Mesodermal cell (in vitro differentiated cells): ENCODE data around the gene FTCD.

Experiments used
- H3K27ac ChIP-seq: 2 replicates; pipeline ENCODE4 v1.7.0; 2013; ENCODE audit warnings: mild to moderate bottlenecking, low read depth, low read length, moderate library complexity; ENCODE audit not compliant: severe bottlenecking
- H3K36me3 ChIP-seq: 2 replicates; pipeline ENCODE4 v1.7.1; 2013; ENCODE audit warnings: mild to moderate bottlenecking, low read length, moderate library complexity; ENCODE audit not compliant: control insufficient read depth, insufficient read depth
- H3K4me1 ChIP-seq: one replicate; pipeline ENCODE4 v1.7.1; 2013; ENCODE audit warnings: mild to moderate bottlenecking, low read length; ENCODE audit not compliant: insufficient read depth, control insufficient read depth, poor library complexity, severe bottlenecking
- H3K4me3 ChIP-seq: 2 replicates; pipeline ENCODE4 v1.7.0; 2013; ENCODE audit warnings: low read length, control low read depth, mild to moderate bottlenecking; ENCODE audit not compliant: insufficient read depth, poor library complexity, severe bottlenecking; ENCODE audit errors: extremely low read depth
- H3K9me3 ChIP-seq: 2 replicates; pipeline ENCODE4 v1.7.1; 2013; ENCODE audit warnings: mild to moderate bottlenecking, low read length, moderate library complexity; ENCODE audit not compliant: control insufficient read depth
- WGBS, 2 experiments: methylation state at CpG; one replicate each; pipeline ENCODE4 v1.1.5; 2013; ENCODE audit warnings: missing lambda C conversion rate in 2 of 2; ENCODE audit not compliant: insufficient coverage in 2 of 2; 5-methylcytosine and 5-hydroxymethylcytosine counted together

The FTCD gene

DNA sequence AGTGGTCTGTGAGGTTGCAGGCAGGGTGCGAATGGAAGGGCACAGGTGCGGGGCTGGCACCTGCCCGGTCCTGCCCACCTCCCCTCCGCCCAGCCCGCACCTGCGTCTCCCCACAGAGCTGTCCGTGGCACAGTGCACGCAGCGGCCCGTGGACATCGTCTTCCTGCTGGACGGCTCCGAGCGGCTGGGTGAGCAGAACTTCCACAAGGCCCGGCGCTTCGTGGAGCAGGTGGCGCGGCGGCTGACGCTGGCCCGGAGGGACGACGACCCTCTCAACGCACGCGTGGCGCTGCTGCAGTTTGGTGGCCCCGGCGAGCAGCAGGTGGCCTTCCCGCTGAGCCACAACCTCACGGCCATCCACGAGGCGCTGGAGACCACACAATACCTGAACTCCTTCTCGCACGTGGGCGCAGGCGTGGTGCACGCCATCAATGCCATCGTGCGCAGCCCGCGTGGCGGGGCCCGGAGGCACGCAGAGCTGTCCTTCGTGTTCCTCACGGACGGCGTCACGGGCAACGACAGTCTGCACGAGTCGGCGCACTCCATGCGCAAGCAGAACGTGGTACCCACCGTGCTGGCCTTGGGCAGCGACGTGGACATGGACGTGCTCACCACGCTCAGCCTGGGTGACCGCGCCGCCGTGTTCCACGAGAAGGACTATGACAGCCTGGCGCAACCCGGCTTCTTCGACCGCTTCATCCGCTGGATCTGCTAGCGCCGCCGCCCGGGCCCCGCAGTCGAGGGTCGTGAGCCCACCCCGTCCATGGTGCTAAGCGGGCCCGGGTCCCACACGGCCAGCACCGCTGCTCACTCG, 23.3 kb downstream of the FTCD start:
- peaks cover 24% of the 10 kb centered on the region for H3K36me3 ChIP-seq
- H3K9me3 ChIP-seq: no peaks in the 10 kb centered on the region
- 97% methylated on average over 73 to 78 of the region's 85 CpGs for WGBS, 2 experiments
- no peak overlapping the region for H3K4me3 ChIP-seq
- H3K4me1 ChIP-seq: no peaks in the 10 kb centered on the region
- H3K27ac ChIP-seq: no peak overlapping the region

DNA sequence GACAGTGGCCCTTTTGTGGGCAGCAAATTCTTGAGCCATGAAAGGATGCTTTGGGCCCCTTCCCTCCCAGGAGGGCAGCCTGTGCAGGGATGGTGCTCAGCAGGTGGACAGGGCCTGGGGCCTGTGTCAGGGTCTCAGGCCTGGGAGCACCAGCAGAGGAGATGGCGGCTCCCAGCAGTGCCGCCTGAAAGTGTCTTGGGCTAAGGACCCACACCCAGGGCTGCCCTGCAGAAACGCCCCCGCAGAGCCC, 23.9 kb downstream of the FTCD start:
- H3K27ac ChIP-seq: no peak overlapping the region
- 96 to 100% methylated on average over 4 of the region's 4 CpGs for WGBS, 2 experiments

DNA sequence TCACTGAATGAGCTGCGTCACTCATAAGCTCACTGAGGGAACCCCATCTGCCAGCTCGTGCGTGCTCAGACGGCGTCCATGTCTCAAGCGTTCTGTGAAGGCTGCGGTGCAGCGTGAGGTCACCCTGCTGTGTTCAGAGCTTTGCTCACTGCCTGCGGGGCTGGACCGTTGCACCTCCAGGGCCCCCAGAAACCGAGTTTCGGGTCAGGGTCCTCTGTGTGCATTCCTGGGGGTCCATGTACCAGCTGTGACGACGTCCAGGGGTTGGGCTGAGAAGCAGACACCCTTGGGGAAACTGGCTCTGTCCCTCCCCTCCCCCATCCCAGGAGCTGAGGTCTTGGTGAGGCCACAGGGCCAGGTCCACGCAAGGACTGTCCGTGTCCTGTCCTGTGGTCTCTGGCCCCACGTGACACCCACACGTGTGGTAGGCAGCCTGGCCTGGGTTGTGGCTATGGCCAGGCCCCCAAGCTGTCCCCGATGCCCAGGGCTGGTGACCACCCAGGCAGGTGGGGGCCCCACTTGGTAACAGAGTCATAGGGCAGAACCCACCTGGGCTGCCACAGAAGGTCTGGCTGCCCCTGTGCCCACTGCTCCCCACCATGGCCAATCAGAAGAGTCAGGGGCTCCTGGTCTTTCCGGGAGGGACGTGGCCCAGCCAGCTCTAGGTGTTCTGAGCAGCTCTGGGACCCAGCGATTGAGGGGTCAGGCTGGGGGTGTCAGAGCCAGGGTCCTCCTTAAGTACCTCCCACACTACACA, 24.4 kb downstream of the FTCD start:
- Histone ChIP-seq H3K4me1 (no peaks in the 10 kb centered on the region), H3K4me3 (no peak overlapping the region), H3K36me3 (peaks cover 34% of the 10 kb centered on the region), H3K9me3 (no peaks in the 10 kb centered on the region), H3K27ac (peak overlapping the region; percentile 29)
- WGBS, 2 experiments: 95 to 99% methylated on average over 22 of the region's 22 CpGs

More for the DNA sequence above, 23.9 kb downstream of the FTCD start:
- Histone ChIP-seq H3K4me1 (no peaks in the 10 kb centered on the region), H3K36me3 (peaks cover 30% of the 10 kb centered on the region), H3K9me3 (no peaks in the 10 kb centered on the region), H3K4me3 (no peak overlapping the region)

DNA sequence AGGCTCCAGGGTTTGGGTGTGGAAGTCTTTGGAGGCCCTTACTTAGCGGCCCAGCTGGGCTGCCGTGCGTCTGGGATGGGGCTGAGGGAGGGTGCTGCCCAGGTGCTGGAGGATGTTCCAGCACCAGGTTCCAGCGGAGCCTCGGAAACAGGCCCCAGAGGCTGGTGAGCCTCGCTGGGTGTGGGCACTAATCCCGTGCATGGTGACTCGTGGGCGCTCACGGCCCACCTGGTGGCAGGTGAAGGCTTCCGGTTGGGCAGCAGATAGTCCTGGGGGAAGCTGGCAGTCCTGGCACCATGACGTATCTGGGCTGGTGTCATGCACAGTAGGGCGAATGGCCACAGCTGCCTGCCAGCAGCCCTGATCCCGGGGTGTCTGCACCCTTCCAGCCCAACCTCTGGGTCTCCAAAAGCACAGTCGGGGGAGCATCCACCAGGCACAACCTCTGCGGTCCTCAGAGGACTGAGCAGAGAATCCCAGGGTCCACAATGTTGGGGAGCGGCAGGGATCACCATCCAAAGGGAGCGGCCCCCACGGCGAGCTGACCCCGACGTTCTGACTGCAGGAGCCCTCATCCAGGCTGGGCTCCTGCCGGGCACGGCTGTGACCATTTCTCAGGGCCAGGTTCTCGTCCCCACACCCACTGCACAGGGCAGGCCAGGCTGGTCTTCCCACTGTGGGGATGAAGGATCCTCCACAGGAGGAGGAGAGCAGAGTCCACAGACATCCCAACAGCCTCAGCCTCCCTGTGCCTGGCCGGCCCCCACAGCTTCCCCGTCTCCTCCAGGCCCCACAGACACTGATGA, 25.3 kb downstream of the FTCD start:
- no peaks in the 10 kb centered on the region for H3K4me1 ChIP-seq
- no peak overlapping the region for H3K4me3 ChIP-seq
- no peaks in the 10 kb centered on the region for H3K9me3 ChIP-seq
- H3K27ac ChIP-seq: peak overlapping the region; percentile 10
- 95 to 99% methylated on average over 18 to 23 of the region's 27 CpGs for WGBS, 2 experiments
- peaks cover 44% of the 10 kb centered on the region for H3K36me3 ChIP-seq

DNA sequence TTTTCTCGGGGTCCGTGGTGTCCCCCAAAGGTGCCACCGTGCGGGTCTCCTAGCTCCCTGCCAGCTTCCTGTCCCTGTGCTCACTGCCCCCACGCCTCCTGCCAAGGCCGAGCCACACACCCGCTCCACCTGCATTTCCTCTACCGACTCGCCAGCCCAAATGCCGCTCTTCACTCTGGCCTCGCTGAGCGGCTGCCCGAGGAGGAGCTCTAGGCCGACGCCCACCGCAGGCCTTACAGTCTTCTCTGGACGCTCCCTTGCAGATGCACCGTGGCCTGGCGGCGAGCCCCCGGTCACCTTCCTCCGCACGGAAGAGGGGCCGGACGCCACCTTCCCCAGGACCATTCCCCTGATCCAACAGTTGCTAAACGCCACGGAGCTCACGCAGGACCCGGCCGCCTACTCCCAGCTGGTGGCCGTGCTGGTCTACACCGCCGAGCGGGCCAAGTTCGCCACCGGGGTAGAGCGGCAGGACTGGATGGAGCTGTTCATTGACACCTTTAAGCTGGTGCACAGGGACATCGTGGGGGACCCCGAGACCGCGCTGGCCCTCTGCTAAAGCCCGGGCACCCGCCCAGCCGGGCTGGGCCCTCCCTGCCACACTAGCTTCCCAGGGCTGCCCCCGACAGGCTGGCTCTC, 26.3 kb downstream of the FTCD start:
- H3K4me3 ChIP-seq: no peak overlapping the region
- 96 to 97% methylated on average over 43 to 45 of the region's 45 CpGs for WGBS, 2 experiments
- peaks cover 53% of the 10 kb centered on the region for H3K36me3 ChIP-seq
- H3K9me3 ChIP-seq: no peaks in the 10 kb centered on the region
- peak overlapping the region; percentile 23 for H3K27ac ChIP-seq
- no peaks in the 10 kb centered on the region for H3K4me1 ChIP-seq

DNA sequence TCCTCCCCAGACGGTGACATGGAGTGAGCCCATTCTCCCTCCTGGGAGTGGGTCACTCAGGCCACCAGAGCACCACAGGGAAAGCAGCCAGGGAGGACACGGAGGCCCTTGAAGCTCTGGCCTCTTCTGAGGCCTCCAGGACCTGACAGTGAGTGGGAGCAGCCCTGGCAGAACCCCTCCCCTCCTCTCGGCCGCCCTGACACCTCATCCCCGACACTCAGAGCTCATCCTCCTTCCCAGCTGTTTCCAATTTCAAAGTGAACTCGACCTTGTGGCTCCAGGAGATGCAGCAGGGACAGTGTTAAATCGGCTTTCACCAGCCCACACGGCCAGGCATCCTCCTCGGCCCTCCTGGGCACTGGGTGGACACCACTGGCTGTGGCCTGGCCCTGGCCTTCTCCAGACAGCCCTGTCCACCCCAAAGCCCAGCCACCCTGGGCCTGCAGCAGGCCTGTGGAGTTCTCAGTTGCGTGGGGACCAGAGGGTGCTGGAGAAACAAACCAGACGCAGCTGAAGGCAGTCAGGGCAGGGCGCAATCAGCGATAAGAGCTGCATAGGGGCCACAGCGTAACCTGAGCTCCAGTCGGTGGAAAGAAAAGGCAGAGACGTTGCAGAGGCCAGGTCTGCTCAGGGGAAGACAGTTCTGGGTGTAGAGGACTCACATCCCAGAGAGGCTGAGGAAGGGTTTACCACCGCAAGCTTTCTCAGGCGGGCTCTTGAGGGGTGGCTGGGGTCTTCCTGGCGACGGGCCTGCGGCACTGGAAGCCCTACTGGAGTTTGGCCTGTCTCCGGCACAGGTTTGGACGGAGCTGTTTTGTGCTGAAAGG, 27.1 kb downstream of the FTCD start:
- peaks cover 60% of the 10 kb centered on the region for H3K36me3 ChIP-seq
- no peak overlapping the region for H3K4me3 ChIP-seq
- H3K4me1 ChIP-seq: no peaks in the 10 kb centered on the region
- no peaks in the 10 kb centered on the region for H3K9me3 ChIP-seq
- peak overlapping the region; percentile 57 for H3K27ac ChIP-seq
- 90 to 97% methylated on average over 22 to 23 of the region's 23 CpGs for WGBS, 2 experiments

DNA sequence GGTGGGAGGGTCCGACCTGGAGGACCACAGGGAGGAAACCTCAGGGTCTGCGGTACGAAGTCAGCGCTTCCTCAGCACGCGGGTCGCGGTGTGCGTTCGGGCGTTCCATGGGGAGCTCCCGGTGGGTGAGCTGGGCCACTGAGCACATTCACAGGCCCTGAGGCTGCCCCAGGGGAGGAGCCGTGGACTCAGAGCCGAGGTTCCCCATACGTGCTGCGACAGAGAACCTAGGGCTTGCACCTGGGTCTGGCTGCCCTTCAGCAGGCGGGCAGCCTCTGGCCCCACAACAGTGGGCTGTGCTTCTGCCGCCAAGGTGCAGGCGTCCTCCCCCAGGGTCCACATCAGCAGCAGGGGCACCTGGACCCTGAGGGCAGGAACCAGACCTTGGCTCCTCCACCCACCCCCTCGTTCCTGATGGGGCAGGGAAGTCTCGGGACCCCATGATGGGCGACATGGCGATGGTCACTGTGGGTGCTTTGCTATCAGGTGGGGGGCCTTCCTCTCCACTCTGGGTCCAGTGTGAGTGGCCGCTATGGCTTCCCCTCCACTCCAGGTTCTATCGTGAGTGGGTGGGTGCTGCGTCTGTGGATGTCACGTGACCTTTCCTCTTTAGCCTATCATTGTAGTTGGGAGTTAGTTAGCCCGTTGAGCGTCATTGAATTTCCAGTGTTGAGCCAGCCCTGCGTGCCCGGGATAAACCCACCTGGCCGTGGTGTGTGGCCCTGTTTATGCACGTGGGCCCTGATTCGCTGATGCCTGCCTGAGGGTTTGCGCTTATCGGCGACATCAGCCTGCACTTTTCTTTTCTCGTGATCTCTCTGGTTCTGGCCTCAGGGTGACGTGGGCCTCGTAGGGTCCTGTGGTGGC, 27.9 kb downstream of the FTCD start:
- Histone ChIP-seq H3K27ac (peak overlapping the region; percentile 57), H3K4me1 (no peaks in the 10 kb centered on the region), H3K4me3 (no peak overlapping the region), H3K9me3 (no peaks in the 10 kb centered on the region), H3K36me3 (peaks cover 68% of the 10 kb centered on the region)
- 96% methylated on average over 35 to 37 of the region's 40 CpGs for WGBS, 2 experiments

DNA sequence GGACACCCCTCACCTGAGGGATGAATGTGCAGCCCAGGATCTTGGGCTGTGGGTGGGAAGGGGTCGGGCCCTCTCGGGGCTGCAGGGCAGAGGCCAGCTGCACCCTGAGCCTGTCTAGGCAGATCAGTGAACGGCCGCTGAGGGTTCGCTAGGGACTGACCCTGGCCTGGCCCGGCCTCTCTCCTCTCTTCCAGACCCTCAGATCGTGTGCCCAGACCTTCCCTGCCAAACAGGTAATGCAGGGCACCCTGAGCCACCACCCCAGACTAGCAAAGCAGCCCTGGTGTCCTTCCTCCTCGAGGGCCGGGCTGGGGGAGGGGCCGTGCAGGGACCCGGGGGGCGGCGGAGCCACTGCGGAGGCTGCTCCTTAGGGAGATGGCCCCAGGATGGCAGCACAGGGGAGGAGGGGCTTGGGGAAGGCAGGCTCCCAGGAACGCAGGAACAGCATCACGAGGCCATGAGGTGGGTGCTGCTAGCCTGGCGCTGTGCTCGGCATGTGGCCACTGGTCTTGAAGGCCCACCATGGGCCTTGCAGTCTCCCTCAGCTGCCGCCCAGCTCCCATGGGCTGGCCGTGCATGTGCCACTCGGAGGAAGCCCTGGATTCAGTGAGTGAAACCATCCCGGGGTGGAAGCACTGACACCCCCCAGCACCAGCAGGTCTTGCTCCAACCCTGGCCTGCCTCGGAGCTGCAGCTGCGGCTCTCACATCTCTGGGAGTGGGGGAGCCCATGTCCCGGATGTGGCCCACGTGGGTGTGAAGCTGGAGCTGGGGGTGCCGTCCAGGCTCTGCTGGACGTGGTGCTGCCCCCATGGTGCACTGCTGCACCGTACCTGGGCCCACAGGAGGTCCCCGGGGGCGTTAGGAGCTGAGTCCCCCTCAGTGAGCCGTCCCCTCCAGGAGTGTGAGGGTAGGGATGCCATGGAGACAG, 28.8 kb downstream of the FTCD start:
- Histone ChIP-seq H3K9me3 (no peaks in the 10 kb centered on the region), H3K4me1 (no peaks in the 10 kb centered on the region), H3K36me3 (peaks cover 77% of the 10 kb centered on the region), H3K4me3 (no peak overlapping the region), H3K27ac (no peak overlapping the region)
- 94 to 98% methylated on average over 17 to 32 of the region's 32 CpGs for WGBS, 2 experiments
